Panc1 (cell line): ENCODE measurements around the gene TENT5C. TPM values are rescaled to one million over a fixed set of nuclear protein-coding genes. Genes with fewer than 3 reads are reported as not detected.

Source experiments
- ATAC-seq: fragments of 200-7000 bp; cut with Tn5 transposase; 2 replicates; pipeline ENCODE4 v1.9.1; 2020; ENCODE audit warnings: mild to moderate bottlenecking, moderate library complexity
- BruUV-seq: library from RNA; stranded (reverse); fragments of 400-500 nt; replicated peaks from 2 replicates; lab custom pipeline; 2021; lab: Mats Ljungman, UMichigan
- CTCF ChIA-PET: fragments of 300-600 bp; sonication (Branson Sonifier 250); formaldehyde crosslinking; loops from one replicate; lab custom pipeline; 2022; ENCODE audit warnings: antibody characterized with exemption; lab: Charles Lee
- POLR2A ChIA-PET: fragments of 300-600 bp; sonication (Branson Sonifier 250); formaldehyde crosslinking; loops from one replicate; lab custom pipeline; 2022; ENCODE audit warnings: antibody characterized with exemption; lab: Charles Lee
- DNase-seq: peaks from one replicate; pipeline ENCODE4 v3.0.0-alpha.2; 2010; ENCODE audit warnings: low read depth, low spot score
- H3K27ac ChIP-seq: 2 replicates; pipeline ENCODE4 v1.5.1; 2011; ENCODE audit warnings: mild to moderate bottlenecking, low read length, inconsistent platforms
- H3K27me3 ChIP-seq: fragments of 200-500 bp; sonication (Bioruptor generic); 2 replicates; pipeline ENCODE4 v1.6.0; 2014; ENCODE audit warnings: low read length, inconsistent platforms; ENCODE audit not compliant: control insufficient read depth, insufficient read depth
- H3K36me3 ChIP-seq: fragments of 200-500 bp; sonication (Bioruptor generic); 2 replicates; pipeline ENCODE4 v1.5.1; 2014; ENCODE audit warnings: inconsistent platforms, mild to moderate bottlenecking, low read length, moderate library complexity; ENCODE audit not compliant: control insufficient read depth, insufficient read depth
- H3K4me1 ChIP-seq: 2 replicates; pipeline ENCODE4 v1.5.1; 2011; ENCODE audit warnings: inconsistent platforms, mild to moderate bottlenecking, low read length, moderate library complexity; ENCODE audit not compliant: control insufficient read depth, insufficient read depth
- H3K4me3 ChIP-seq, 2 experiments: 2 replicates each; pipeline ENCODE4 v1.5.1; 2011 to 2012; ENCODE audit warnings: low read depth in 2 of 2, low read length in 2 of 2, mild to moderate bottlenecking in 2 of 2, inconsistent platforms in 1 of 2, moderate library complexity in 1 of 2
- H3K9me3 ChIP-seq: fragments of 200-500 bp; sonication (Bioruptor generic); 2 replicates; pipeline ENCODE4 v1.5.1; 2014; ENCODE audit warnings: low read depth, mild to moderate bottlenecking, inconsistent platforms, low read length, moderate library complexity; ENCODE audit not compliant: control insufficient read depth, insufficient read depth
- CTCF ChIP-seq: fragments of 450-650 bp; IDR thresholded peaks from 2 replicates; pipeline ENCODE4 v1.5.1; 2017; ENCODE audit warnings: mild to moderate bottlenecking
- POLR2AphosphoS5 ChIP-seq: IDR thresholded peaks from 2 replicates; pipeline ENCODE4 v1.6.1; 2012; ENCODE audit warnings: mild to moderate bottlenecking, low read depth, low read length, moderate library complexity
- REST ChIP-seq, 2 experiments: IDR thresholded peaks; 2 replicates each; pipeline ENCODE4 v1.6.1; 2011 to 2012; ENCODE audit warnings: low read depth in 2 of 2, control low read depth in 1 of 2, low read length in 1 of 2, mild to moderate bottlenecking in 1 of 2, moderate library complexity in 1 of 2; ENCODE audit not compliant: insufficient read depth in 1 of 2
- SIN3A ChIP-seq: IDR thresholded peaks from 2 replicates; pipeline ENCODE4 v1.6.1; 2012; ENCODE audit warnings: low read depth, mild to moderate bottlenecking, low read length, moderate library complexity, borderline replicate concordance; ENCODE audit not compliant: insufficient read depth
- TCF7L2 ChIP-seq: IDR thresholded peaks from 2 replicates; pipeline ENCODE4 v1.6.1; 2011; ENCODE audit warnings: mild to moderate bottlenecking, low read depth, low read length, inconsistent platforms
- in situ Hi-C: cut with HindIII; loops from 2 replicates; pipeline ENCODE4 v1.10.0; 2016; ENCODE audit warnings: low sequenced_read_pairs, low pct_unique_long_range_greater_than_20kb
- intact Hi-C: fragments of 100-400 bp; cut with micrococcal nuclease; formaldehyde crosslinking; loops from one replicate; pipeline ENCODE4 v1.10.0; 2022; ENCODE audit not compliant: unreplicated experiment
- total RNA-seq: library from RNA; stranded (reverse); gene quantifications from one replicate; pipeline ENCODE4 v1.2.1, GENCODE V29; 2021; ENCODE audit not compliant: unreplicated experiment

The TENT5C gene
- total RNA-seq, 1 experiment from 2014 or later: 8.9 TPM

- TF ChIP-seq SIN3A (no peak), POLR2AphosphoS5 (no peak), TCF7L2 (no peak)
- ChIA-PET POLR2A (no interaction called here), CTCF (no interaction called here)
- intact Hi-C loops: no loop called here
- Histone ChIP-seq H3K27me3 (no peaks in the 10 kb centered on the region), H3K27ac (no peak overlapping the region), H3K4me3 (no peak overlapping the region), H3K4me1 (no peaks in the 10 kb centered on the region), H3K36me3 (no peaks in the 10 kb centered on the region), H3K9me3 (no peaks in the 10 kb centered on the region)
- BruUV-seq: no TSS peak
- in situ Hi-C loops: no loop called here
- ATAC-seq (no peak), DNase-seq (no peak)
These were observed 31.6 kb upstream of the TENT5C start for GRCh38 chr1:117574161-117574835.

- Histone ChIP-seq H3K4me1 (no peaks in the 10 kb centered on the region), H3K9me3 (no peaks in the 10 kb centered on the region), H3K4me3 (no peak overlapping the region), H3K27ac (no peak overlapping the region), H3K36me3 (no peaks in the 10 kb centered on the region), H3K27me3 (no peaks in the 10 kb centered on the region)
- ATAC-seq (no peak), DNase-seq (no peak)
- no TSS peak for BruUV-seq
- in situ Hi-C loops: no loop called here
- intact Hi-C loops: no loop called here
- ChIA-PET CTCF (no interaction called here), POLR2A (no interaction called here)
- TF ChIP-seq CTCF (no peak), TCF7L2 (no peak), REST (IDR thresholded peaks at IDR 0.05; ENCODE audit: insufficient read depth in 1 of 2, low read depth in 2 of 2, low read length in 1 of 2) (no peak), SIN3A (no peak), POLR2AphosphoS5 (no peak)
These were observed 30.1 kb upstream of the TENT5C start for GRCh38 chr1:117575586-117576225.

GRCh38 chr1:117576236-117576635 is 29.6 kb upstream of the TENT5C start:
- Histone ChIP-seq H3K4me3 (no peak overlapping the region), H3K36me3 (no peaks in the 10 kb centered on the region), H3K27me3 (no peaks in the 10 kb centered on the region), H3K4me1 (no peaks in the 10 kb centered on the region), H3K27ac (no peak overlapping the region), H3K9me3 (no peaks in the 10 kb centered on the region)
- in situ Hi-C loops: no loop called here
- intact Hi-C loops: no loop called here
- POLR2A ChIA-PET: no interaction called here
- CTCF ChIA-PET: no interaction called here
- DNase-seq (no peak), ATAC-seq (no peak)
- TF ChIP-seq POLR2AphosphoS5: no peak
- no peak for TF ChIP-seq SIN3A
- TF ChIP-seq TCF7L2: no peak
- TF ChIP-seq CTCF: no peak
- no peak for TF ChIP-seq REST (IDR thresholded peaks at IDR 0.05; ENCODE audit: insufficient read depth in 1 of 2, low read depth in 2 of 2, low read length in 1 of 2)
- no TSS peak for BruUV-seq
